Activated T-helper 17 cell treated with anti-CD3 and anti-CD28 coated beads, Interleukin-2, amount 50 U/mL, for 72 hours (primary cell): ENCODE data around the gene JAK1. TPM values are rescaled to one million over a fixed set of nuclear protein-coding genes. Genes with fewer than 3 reads are reported as not detected.

Experiments used
- ATAC-seq: fragments of 150-1000 bp; cut with Tn5 transposase; replicated peaks from 2 replicates; pipeline ENCODE4 v1.10.0; 2021; ENCODE audit warnings: mild to moderate bottlenecking, moderate library complexity
- H3K27ac Mint-ChIP-seq: one replicate; pipeline ENCODE4 v1.8.0; 2022; ENCODE audit warnings: mixed read lengths
- H3K27me3 Mint-ChIP-seq: one replicate; pipeline ENCODE4 v1.8.0; 2022; ENCODE audit warnings: mixed read lengths
- H3K36me3 Mint-ChIP-seq: one replicate; pipeline ENCODE4 v1.8.0; 2022; ENCODE audit warnings: low read depth, mild to moderate bottlenecking, mixed read lengths
- H3K4me1 Mint-ChIP-seq: one replicate; pipeline ENCODE4 v1.8.0; 2022; ENCODE audit warnings: mixed read lengths
- H3K4me3 Mint-ChIP-seq: one replicate; pipeline ENCODE4 v1.8.0; 2022; ENCODE audit warnings: mild to moderate bottlenecking, mixed read lengths
- H3K9me3 Mint-ChIP-seq: one replicate; pipeline ENCODE4 v1.8.0; 2022; ENCODE audit warnings: mixed read lengths
- total RNA-seq, 2 donors: library from RNA; stranded (reverse); gene quantifications; one replicate each; pipeline ENCODE4 v1.2.3, GENCODE V29; 2022

Gene JAK1
- total RNA-seq, 2 donors from 2014 or later, result 123 to 142 TPM

DNA sequence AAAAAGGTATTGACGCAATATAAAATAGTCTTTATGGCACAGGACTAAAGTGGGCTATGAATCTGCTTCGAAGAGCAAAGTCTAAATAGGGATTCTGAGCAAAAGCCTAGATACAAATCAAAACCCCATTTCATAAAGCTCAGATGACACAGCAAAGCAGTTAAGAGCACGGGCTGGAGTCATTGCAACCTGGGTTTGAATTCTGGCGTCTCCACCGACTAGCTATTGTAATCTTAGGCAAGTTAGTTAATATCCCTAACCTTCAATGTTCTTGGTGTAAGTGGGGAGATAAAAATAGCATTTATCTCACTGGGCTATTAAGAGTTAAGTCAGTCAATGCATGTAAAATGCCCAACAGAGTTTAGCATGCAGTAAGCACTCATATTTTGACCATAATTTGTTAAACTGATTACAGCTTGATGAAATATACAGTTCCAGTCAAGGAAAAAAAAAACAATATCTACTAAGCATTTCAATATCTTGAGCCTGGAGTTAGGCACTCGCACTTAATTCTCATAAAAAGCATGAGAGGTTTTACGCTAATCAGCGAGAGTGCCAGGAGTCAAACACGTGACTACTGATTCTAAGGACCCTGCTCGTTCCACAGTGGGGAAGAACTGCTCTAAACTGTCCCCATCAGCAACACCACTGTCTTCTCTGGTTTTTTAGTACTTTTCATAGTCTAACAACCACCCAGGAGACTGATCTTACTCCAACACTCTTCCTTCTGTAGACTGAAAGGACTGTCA lies 75.5 kb downstream of the JAK1 start:
- Mint-ChIP-seq H3K36me3 (peaks cover 11% of the 10 kb centered on the region), H3K9me3 (no peaks in the 10 kb centered on the region), H3K4me3 (peak overlapping the region; percentile 19), H3K27me3 (no peaks in the 10 kb centered on the region), H3K27ac (peak overlapping the region; percentile 40), H3K4me1 (peaks cover 67% of the 10 kb centered on the region)
- ATAC-seq, result no peak

- H3K4me1 Mint-ChIP-seq, result peaks cover 50% of the 10 kb centered on the region
- H3K36me3 Mint-ChIP-seq, result peaks cover 42% of the 10 kb centered on the region
- H3K4me3 Mint-ChIP-seq, result no peak overlapping the region
- H3K27me3 Mint-ChIP-seq, result no peaks in the 10 kb centered on the region
- ATAC-seq, result no peak
- H3K9me3 Mint-ChIP-seq, result no peaks in the 10 kb centered on the region
- no peak overlapping the region for H3K27ac Mint-ChIP-seq
Observed at GRCh38 chr1:64887689-64888217, 78.6 kb downstream of the JAK1 start.

DNA sequence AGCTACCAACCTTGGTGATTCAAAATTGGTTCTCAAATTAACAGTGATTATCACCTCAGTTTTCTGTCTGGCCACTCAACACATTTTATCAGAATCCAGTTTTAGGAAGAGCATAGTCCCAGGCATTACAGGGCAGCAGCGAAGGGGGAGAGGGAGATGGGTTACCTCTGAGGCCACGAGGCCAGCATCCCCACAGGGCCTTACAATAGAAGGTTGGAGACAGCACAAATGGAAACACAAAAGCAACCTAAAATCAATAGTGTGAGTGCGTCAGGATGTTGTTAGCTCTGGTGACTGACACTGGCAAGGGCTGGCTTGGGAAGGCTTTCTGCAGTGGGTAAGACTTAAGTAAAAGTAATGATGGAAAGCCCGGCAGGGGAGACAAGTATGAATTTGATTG lies 79.5 kb downstream of the JAK1 start:
- H3K4me1 Mint-ChIP-seq, result peaks cover 49% of the 10 kb centered on the region
- no peak for ATAC-seq
- H3K27ac Mint-ChIP-seq, result no peak overlapping the region
- H3K27me3 Mint-ChIP-seq, result no peaks in the 10 kb centered on the region
- peaks cover 51% of the 10 kb centered on the region for H3K36me3 Mint-ChIP-seq
- H3K9me3 Mint-ChIP-seq, result no peaks in the 10 kb centered on the region
- no peak overlapping the region for H3K4me3 Mint-ChIP-seq

DNA sequence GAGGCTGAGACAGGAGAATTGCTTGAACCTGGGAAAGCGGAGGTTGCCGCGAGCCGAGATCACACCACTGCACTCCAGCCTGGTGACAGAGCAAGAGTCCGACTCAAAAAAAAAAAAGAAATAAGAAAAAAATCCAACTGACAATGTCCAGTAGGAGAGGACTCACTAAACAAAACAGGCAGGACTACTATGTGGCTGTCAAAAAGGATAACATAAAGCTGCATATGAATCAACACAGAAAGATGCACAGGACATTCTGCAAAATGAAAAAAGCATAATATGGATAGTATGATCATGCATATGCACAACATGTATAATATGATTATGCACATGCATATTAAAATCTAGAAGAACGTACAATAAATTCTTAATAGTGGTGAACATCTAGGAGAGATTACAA lies 80.7 kb downstream of the JAK1 start:
- Mint-ChIP-seq H3K4me1 (peaks cover 47% of the 10 kb centered on the region), H3K36me3 (peaks cover 58% of the 10 kb centered on the region), H3K9me3 (no peaks in the 10 kb centered on the region), H3K4me3 (no peak overlapping the region), H3K27me3 (no peaks in the 10 kb centered on the region), H3K27ac (no peak overlapping the region)
- ATAC-seq, result no peak

- Mint-ChIP-seq H3K9me3 (no peaks in the 10 kb centered on the region), H3K36me3 (peaks cover 70% of the 10 kb centered on the region), H3K27me3 (no peaks in the 10 kb centered on the region), H3K4me1 (peaks cover 39% of the 10 kb centered on the region), H3K27ac (peak overlapping the region; percentile 7), H3K4me3 (no peak overlapping the region)
- peak; percentile 52 for ATAC-seq
Observed at GRCh38 chr1:64884261-64885040, 81.9 kb downstream of the JAK1 start.

DNA sequence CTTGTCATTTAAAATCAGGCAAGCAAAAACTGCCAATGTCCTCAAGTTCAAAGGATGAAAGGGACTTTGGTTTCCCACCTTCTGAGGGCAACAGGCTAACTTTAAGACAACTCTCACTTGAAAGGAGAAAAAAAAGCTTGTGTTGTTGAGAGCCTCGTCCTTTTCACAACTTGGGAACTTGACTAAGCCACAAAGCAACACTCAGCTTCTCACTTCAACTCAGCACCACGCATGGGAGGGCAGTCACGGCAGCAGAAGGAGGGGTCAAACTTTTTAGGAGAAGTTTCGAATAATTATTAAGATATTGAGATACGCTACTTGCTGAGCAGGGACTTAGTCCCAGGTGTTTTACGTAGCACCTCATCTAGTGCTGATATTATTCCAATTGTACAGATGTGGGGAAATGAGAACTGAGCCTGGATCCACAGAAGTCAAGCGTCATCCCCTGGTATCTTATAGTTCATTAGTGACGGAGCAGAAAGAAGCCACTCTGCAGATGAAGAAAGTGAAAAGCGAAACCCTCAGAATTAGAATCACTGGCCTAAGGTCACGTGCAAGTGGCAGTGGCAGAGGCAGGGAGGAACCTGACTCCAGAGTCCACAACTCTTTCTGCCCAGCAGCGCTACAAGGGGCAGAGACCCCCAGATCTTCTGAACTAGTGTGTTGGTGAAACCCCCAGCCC lies 83.6 kb downstream of the JAK1 start:
- no peaks in the 10 kb centered on the region for H3K9me3 Mint-ChIP-seq
- H3K27me3 Mint-ChIP-seq, result no peaks in the 10 kb centered on the region
- H3K4me3 Mint-ChIP-seq, result no peak overlapping the region
- no peak overlapping the region for H3K27ac Mint-ChIP-seq
- H3K36me3 Mint-ChIP-seq, result peaks cover 87% of the 10 kb centered on the region
- peaks cover 37% of the 10 kb centered on the region for H3K4me1 Mint-ChIP-seq
- ATAC-seq, result no peak

DNA sequence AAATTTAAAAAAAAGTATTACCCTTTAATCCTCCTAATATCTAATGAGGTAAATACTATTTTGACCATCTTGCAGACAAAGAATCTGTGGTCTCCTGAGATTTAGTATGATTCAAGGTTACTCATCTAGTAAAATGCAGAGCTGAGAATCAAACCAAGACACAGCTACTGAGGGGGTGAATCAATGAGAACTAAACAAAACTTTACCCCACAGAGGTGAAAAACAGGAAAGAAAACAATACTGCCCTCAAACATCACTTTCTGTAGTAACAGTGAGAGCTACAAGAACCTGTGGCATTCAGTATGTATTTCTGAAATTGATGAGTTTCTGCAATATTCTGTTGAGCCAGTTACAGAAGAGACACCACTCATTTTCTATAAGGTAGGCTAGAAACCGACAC lies 85.1 kb downstream of the JAK1 start:
- Mint-ChIP-seq H3K9me3 (no peaks in the 10 kb centered on the region), H3K36me3 (peaks cover 95% of the 10 kb centered on the region), H3K4me1 (peaks cover 46% of the 10 kb centered on the region), H3K4me3 (no peak overlapping the region), H3K27me3 (no peaks in the 10 kb centered on the region), H3K27ac (peak overlapping the region; percentile 4)
- ATAC-seq, result peak; percentile 75

- no peak for ATAC-seq
- peaks cover 49% of the 10 kb centered on the region for H3K4me1 Mint-ChIP-seq
- H3K27ac Mint-ChIP-seq, result no peak overlapping the region
- H3K9me3 Mint-ChIP-seq, result no peaks in the 10 kb centered on the region
- H3K36me3 Mint-ChIP-seq, result peaks cover 95% of the 10 kb centered on the region
- no peaks in the 10 kb centered on the region for H3K27me3 Mint-ChIP-seq
- H3K4me3 Mint-ChIP-seq, result no peak overlapping the region
Observed at GRCh38 chr1:64880449-64880848, 85.9 kb downstream of the JAK1 start.

GRCh38 chr1:64878931-64879611 lies 87.3 kb downstream of the JAK1 start:
- Mint-ChIP-seq H3K4me1 (peaks cover 52% of the 10 kb centered on the region), H3K9me3 (no peaks in the 10 kb centered on the region), H3K36me3 (peaks cover 94% of the 10 kb centered on the region), H3K27ac (peak overlapping the region; percentile 12), H3K27me3 (no peaks in the 10 kb centered on the region), H3K4me3 (peak overlapping the region; percentile 16)
- ATAC-seq, result no peak

DNA sequence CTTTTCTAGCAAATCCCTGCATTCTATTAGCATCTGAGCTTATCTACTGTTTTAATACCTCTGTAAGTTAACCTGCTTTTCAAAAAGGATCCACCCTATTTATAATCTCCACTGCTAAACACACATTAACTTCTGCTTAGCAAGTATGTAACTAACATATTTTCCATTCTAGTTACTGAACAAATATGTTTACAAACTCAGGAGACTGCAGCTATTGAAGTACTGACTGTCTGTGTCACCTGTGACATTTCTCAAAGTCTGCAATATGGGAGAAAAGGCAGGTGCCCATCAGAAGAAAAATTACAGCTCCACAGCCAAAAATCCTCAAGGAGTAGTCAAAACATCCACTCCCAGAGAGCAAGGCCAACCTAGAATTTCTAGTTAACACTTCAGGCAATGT lies 88.3 kb downstream of the JAK1 start:
- ATAC-seq, result no peak
- peaks cover 94% of the 10 kb centered on the region for H3K36me3 Mint-ChIP-seq
- H3K4me3 Mint-ChIP-seq, result peak overlapping the region; percentile 43
- H3K4me1 Mint-ChIP-seq, result peaks cover 56% of the 10 kb centered on the region
- no peaks in the 10 kb centered on the region for H3K27me3 Mint-ChIP-seq
- no peaks in the 10 kb centered on the region for H3K9me3 Mint-ChIP-seq
- H3K27ac Mint-ChIP-seq, result no peak overlapping the region

DNA sequence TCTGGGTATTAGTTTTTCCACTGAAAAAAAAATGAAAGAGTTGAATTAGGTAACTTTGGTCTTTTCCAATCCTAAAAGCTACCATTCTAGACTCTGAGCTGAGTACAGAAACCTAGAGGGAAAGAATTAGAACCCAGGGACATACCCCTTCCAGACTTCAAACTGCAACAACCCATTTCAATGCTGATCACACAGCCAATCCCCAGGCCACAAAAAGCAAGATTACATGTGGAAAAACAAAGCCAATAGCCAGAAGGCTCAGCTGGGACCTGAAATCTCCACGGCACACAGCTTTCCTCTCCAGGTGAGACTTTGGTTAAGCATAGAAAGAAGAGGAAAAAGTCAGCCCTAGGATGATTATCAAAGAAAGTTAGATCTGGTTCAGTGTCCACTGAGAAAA lies 88.8 kb downstream of the JAK1 start:
- H3K4me1 Mint-ChIP-seq, result peaks cover 52% of the 10 kb centered on the region
- no peaks in the 10 kb centered on the region for H3K27me3 Mint-ChIP-seq
- no peak for ATAC-seq
- peak overlapping the region; percentile 43 for H3K4me3 Mint-ChIP-seq
- H3K36me3 Mint-ChIP-seq, result peaks cover 94% of the 10 kb centered on the region
- H3K9me3 Mint-ChIP-seq, result no peaks in the 10 kb centered on the region
- H3K27ac Mint-ChIP-seq, result peak overlapping the region; percentile 40

DNA sequence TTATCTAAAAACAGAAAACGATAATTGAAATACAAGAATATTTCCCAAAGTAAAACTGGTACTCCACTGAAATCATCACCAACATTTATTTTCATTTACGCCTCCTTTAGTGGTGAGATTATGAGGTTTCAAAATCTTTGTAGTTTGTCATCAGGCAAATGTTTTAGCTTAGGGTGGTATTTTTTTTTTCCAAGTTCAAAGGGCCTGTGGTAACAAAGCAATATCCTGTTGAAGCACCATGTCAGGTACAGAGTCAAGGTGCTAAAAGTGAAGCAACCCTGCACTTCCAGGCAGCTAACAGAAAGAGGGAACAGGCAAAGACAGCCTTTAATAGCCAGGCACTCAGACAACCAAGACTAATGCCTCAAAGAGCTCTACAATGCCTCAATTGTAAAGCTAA lies 89.2 kb downstream of the JAK1 start:
- Mint-ChIP-seq H3K4me1 (peaks cover 52% of the 10 kb centered on the region), H3K9me3 (no peaks in the 10 kb centered on the region), H3K4me3 (peak overlapping the region; percentile 43), H3K27me3 (no peaks in the 10 kb centered on the region), H3K36me3 (peaks cover 94% of the 10 kb centered on the region), H3K27ac (peak overlapping the region; percentile 40)
- peak; percentile 79 for ATAC-seq

DNA sequence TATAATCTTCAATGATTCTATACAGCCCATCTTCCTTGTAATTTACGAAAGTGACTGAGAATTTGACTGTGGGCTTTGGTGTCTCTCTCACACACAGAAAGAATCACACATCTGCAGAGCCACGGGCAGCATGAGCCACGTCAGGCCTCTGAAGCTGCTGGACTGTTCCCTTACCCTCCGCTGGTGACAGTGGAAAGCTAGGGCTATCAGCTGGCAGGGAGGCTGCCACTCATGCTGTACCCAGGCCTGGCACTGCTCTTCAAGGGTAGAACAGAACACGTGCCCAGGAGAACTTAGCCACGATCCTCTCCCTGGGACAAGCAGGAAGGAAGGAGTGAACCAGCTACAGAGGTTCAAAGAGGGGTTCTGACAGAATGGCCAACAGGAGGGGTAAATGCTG lies 90.7 kb downstream of the JAK1 start:
- Mint-ChIP-seq H3K36me3 (peaks cover 99% of the 10 kb centered on the region), H3K4me3 (no peak overlapping the region), H3K27me3 (no peaks in the 10 kb centered on the region), H3K4me1 (peaks cover 51% of the 10 kb centered on the region), H3K27ac (no peak overlapping the region), H3K9me3 (no peaks in the 10 kb centered on the region)
- no peak for ATAC-seq

- peaks cover 99% of the 10 kb centered on the region for H3K36me3 Mint-ChIP-seq
- no peaks in the 10 kb centered on the region for H3K9me3 Mint-ChIP-seq
- H3K27ac Mint-ChIP-seq, result no peak overlapping the region
Observed at GRCh38 chr1:64875101-64875500, 91.2 kb downstream of the JAK1 start.

More at GRCh38 chr1:64875101-64875500, 91.2 kb downstream of the JAK1 start:
- Mint-ChIP-seq H3K27me3 (no peaks in the 10 kb centered on the region), H3K4me1 (peaks cover 51% of the 10 kb centered on the region), H3K4me3 (no peak overlapping the region)
- ATAC-seq, result no peak
